ENCODE measurements around the gene APLP2.

The APLP2 gene

DNA sequence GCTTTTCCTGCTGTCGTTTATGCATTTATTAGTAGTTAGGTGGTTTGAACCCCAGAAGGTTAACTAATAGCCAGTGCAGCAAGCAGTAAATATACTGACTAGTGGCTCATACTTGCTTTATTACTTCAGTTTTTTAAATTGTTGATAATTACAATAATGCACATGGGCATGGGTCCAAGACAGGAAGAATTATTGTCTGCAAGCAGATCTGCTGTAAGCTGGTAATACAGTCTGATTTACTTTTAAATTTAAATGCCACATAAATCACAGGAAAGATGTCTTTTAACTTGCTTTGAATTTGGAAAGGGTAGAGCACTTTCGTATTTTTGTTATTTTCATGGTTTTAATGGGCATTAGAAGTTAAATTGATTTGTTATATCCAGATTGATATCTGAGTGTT lies 27.1 kb downstream of the APLP2 start:
- no peak overlapping the region for H3K4me3 ChIP-seq (ENCODE audit: low read depth, low read length)
- TF ChIP-seq, protein P1, sequence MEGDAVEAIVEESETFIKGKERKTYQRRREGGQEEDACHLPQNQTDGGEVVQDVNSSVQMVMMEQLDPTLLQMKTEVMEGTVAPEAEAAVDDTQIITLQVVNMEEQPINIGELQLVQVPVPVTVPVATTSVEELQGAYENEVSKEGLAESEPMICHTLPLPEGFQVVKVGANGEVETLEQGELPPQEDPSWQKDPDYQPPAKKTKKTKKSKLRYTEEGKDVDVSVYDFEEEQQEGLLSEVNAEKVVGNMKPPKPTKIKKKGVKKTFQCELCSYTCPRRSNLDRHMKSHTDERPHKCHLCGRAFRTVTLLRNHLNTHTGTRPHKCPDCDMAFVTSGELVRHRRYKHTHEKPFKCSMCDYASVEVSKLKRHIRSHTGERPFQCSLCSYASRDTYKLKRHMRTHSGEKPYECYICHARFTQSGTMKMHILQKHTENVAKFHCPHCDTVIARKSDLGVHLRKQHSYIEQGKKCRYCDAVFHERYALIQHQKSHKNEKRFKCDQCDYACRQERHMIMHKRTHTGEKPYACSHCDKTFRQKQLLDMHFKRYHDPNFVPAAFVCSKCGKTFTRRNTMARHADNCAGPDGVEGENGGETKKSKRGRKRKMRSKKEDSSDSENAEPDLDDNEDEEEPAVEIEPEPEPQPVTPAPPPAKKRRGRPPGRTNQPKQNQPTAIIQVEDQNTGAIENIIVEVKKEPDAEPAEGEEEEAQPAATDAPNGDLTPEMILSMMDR (IDR thresholded peaks at IDR 0.05; ENCODE audit: low read depth, low read length), result no peak

DNA sequence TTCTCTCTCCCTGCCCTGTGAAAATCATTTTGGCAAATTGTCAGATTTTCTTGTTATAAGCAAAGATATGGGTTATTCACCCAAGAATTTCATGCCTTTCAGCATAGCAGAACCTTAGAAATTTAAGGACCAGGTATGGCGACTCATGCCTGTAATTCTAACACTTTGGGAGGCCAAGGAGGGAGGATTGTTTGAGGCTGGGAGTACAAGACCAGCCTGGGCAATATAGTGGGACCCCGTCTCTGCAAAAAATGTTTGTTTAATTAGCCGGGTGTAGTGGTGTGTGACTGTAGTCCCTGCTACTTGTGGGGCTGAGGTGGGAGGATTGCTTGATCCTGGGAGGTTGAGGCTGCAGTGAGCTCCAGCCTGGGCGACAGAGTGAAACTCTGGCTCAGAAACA lies 27.6 kb downstream of the APLP2 start:
- no peak overlapping the region for H3K4me3 ChIP-seq (ENCODE audit: low read depth, low read length)
- TF ChIP-seq, protein P1 (IDR thresholded peaks at IDR 0.05; ENCODE audit: low read depth, low read length), result no peak

DNA sequence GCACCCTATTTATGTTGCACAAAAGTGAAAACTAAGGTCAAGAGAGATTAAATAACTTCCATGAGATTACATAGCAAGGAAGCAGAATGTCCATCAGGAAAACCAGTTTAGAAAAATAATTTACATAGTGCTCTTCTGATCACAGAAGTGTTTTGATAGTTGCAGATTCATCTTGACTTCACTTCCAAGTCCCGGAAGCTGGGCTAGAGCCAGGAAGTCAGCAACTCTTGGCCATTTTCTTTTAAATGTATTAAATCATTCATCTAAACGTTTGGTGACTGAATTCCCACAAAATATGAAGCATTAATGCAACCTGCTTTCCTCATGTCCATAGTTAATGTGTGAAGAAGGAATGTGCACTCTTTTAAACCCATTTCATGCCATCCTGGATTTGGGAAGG lies 29.7 kb downstream of the APLP2 start:
- TF ChIP-seq, protein P1 (IDR thresholded peaks at IDR 0.05; ENCODE audit: low read depth, low read length), result no peak
- H3K4me3 ChIP-seq (ENCODE audit: low read depth, low read length), result no peak overlapping the region

DNA sequence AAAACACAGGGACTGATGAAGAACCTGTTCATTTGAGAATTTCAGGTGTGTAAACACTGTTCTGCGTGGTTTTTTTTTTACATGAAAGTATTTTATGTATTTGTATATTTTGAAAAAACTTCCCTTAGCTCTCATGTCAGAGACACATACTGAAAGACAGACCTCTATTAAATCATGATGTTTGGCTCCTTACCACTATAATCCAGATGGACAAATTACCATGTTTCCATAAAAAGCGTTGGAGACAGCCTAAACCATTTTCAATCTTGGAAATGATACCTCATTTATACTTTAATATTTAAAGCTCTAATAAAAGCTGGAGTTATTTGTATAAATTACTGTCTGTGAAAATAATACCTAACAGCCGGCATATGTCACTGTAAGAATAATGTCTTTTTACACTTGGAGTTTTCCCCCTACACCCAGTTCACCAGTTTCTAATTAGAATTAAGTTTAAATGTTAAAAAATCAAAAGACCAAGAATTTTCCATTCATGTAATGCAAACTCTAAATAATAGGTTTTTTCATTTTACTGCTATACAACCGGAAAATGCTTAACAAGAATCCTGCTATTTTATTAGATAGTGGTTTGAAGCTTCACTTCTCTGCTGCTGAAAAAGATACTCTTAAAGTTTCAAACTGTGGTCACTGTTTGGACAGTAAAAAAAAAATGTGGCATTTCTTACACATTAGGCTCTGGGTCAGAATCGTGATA lies 30.8 kb downstream of the APLP2 start:
- TF ChIP-seq, protein P1 (IDR thresholded peaks at IDR 0.05; ENCODE audit: low read depth, low read length), result no peak
- H3K4me3 ChIP-seq (ENCODE audit: low read depth, low read length), result no peak overlapping the region

DNA sequence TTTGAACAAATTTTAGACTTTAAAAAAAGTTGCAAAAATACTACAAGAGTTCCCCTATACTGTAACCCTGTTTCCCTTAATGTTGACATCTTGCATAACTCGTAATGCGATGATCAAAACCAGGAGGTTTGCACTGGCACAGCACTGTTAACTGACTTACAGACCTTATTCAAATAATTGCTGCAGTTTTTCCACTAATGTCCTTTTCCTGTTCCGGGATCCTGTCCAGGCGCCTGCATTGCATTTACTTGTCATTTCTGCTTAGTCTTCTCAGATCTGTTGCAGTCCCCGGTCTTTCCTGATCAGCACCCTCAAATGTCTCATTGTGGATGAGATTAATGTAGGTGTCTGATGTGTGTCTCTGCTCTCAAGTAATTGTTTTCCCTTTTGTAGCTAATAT lies 32.0 kb downstream of the APLP2 start:
- TF ChIP-seq, protein P1 (IDR thresholded peaks at IDR 0.05; ENCODE audit: low read depth, low read length), result no peak
- no peak overlapping the region for H3K4me3 ChIP-seq (ENCODE audit: low read depth, low read length)

DNA sequence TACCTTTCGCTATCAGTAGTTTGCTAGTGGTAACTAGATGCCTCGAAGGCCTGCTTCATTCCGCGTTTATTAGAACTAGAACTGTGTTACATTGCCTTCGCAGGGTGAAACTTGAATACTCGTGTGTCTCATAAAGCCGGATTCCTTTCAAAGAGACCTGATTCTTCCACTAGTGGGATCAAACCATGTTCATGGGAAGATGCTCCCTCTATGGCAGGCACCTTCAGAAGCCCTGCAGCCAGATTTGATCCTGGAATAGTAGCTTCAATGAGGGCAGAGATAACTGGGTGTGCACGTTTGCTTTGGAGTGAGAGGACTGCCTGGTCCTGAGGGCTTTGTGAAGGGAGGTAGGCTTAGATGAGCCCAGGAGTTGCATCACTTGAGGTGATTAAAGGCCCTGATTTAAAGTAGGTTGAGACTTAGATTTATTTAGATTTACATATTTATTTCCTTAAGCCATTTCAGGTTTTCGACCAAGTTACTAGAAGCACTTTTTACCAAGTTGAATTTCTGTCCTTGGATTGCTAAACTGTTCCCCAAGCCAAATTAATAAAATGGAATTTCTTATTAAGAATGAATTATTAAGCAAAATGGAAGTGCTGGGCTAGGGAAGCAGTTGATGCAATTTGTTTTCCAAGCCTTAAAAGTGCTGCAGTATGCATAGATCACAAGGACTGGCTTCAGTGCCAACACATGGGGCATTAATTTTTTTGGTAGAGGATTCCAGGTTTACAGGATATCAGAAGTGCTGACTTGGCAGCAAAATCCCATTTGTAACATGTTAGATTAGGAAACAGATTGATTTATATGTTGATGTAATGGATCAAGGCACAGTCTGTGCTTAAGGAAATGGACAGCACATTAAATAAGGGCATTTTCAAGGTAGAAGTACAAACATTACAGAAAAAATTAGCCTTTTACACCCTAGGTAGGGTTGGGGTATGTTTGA lies 32.9 kb downstream of the APLP2 start:
- TF ChIP-seq, protein P1 (IDR thresholded peaks at IDR 0.05; ENCODE audit: low read depth, low read length), result no peak
- H3K4me3 ChIP-seq (ENCODE audit: low read depth, low read length), result no peak overlapping the region

DNA sequence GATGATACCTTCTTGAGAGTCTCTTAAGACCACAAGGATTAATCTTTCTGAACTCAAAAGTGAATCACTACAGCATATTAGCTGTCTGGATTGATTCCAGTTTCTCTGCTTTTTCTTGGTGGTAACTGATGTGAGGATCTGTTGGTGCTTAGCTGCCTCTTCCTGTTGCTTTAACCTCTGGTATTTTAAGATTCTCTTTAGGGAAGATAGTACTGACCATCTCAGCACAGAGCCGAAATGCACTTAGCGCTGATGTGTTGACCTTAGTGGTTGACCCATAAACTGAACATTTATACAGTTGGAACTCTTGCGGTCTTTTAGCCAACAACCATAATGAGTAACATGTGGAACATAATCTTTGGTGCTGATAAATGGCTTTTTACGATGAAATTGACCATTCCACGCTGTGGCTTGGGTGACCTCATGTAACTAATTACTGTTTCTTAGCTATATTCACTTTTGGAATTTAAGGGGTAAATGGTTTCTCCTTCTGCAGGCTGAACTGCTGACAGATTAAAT lies 33.7 kb downstream of the APLP2 start:
- H3K4me3 ChIP-seq (ENCODE audit: low read depth, low read length), result no peak overlapping the region
- TF ChIP-seq, protein P1 (IDR thresholded peaks at IDR 0.05; ENCODE audit: low read depth, low read length), result no peak

Measured in WI38 (cell line).